NCI-H345 treated with DMSO at 0.1 percent for 48 hours (cell line): Measurements from ENCODE around the gene IFI16.

Experiments used
- DNase-seq: peaks from one replicate; lab custom pipeline; 2025; ENCODE audit not compliant: unreplicated experiment; lab: John Stamatoyannopoulos, UW

IFI16 gene

GRCh38 chr1:159009704-159010361 is at the start of gene IFI16:
IFI16 (plus strand) TSS chr1:159009907; CDS start chr1:159014681, 4,774 bp downstream.
- no peak for DNase-seq

- no peak for DNase-seq
Measured at GRCh38 chr1:158961178-158961577, 48.5 kb upstream of the IFI16 start.

GRCh38 chr1:158962983-158963382 is 46.7 kb upstream of the IFI16 start:
- DNase-seq, result no peak

- DNase-seq, result no peak
Measured at GRCh38 chr1:158969166-158969565, 40.5 kb upstream of the IFI16 start.

GRCh38 chr1:158969855-158970254 is 39.9 kb upstream of the IFI16 start:
- no peak for DNase-seq

- no peak for DNase-seq
Measured at GRCh38 chr1:158972841-158973240, 36.9 kb upstream of the IFI16 start.

- DNase-seq, result no peak
Measured at GRCh38 chr1:158976219-158976618, 33.5 kb upstream of the IFI16 start.

- no peak for DNase-seq
Measured at GRCh38 chr1:158978730-158979129, 31.0 kb upstream of the IFI16 start.

- no peak for DNase-seq
Measured at GRCh38 chr1:158979229-158979628, 30.5 kb upstream of the IFI16 start.

- DNase-seq, result no peak
Measured at GRCh38 chr1:158983235-158983634, 26.5 kb upstream of the IFI16 start.

GRCh38 chr1:158984386-158984785 is 25.3 kb upstream of the IFI16 start:
- DNase-seq, result no peak

GRCh38 chr1:158989424-158989823 is 20.3 kb upstream of the IFI16 start:
- no peak for DNase-seq

GRCh38 chr1:158992787-158993312 is 16.9 kb upstream of the IFI16 start:
- DNase-seq, result no peak

- no peak for DNase-seq
Measured at GRCh38 chr1:158996998-158997397, 12.7 kb upstream of the IFI16 start.

- DNase-seq, result no peak
Measured at GRCh38 chr1:158998037-158998780, 11.5 kb upstream of the IFI16 start.

- peak; percentile 23 for DNase-seq
Measured at GRCh38 chr1:158998781-158999161, 10.9 kb upstream of the IFI16 start.

- DNase-seq, result no peak
Measured at GRCh38 chr1:158999316-159000069, 10.2 kb upstream of the IFI16 start.

GRCh38 chr1:159000070-159000409 is 9.7 kb upstream of the IFI16 start:
- DNase-seq, result no peak

GRCh38 chr1:159000625-159001024 is 9.1 kb upstream of the IFI16 start:
- DNase-seq, result no peak

GRCh38 chr1:159005161-159005560 is 4.5 kb upstream of the IFI16 start:
- DNase-seq, result no peak

- no peak for DNase-seq
Measured at GRCh38 chr1:159005676-159006075, 4.0 kb upstream of the IFI16 start.
